Stromal cell of bone marrow (primary cell): ENCODE results near the gene NFATC3.

ENCODE experiments used
- DNase-seq: peaks from one replicate; pipeline ENCODE4 v3.0.0-alpha.2; 2012; ENCODE audit warnings: low read depth

The NFATC3 gene

DNA sequence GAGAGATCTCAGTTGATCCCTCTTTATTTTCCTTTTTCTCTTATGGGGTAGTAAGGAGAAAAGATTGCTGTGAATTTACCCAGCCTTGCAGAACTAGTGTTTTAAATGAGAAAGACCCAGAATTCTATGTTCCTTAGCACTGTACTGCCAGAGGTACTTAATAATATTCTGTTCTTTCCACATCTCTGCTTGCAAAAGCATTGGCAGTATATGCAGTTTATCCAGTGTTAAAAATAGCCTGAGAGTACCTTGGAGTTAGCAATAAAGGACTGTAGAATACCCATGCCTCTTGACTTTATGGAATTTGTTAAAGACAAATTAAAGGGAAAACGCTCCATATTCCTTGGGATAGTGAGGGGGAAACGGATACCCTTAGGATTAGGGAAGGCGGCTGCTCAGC is 191.1 kb downstream of the NFATC3 start:
- no peak for DNase-seq
